Retina (tissue), 1 donor: ENCODE data around the gene SGPL1.

Experiments used
- DNase-seq: peaks from one replicate; pipeline ENCODE4 v3.0.0-alpha.2; 2016

The SGPL1 gene

DNA sequence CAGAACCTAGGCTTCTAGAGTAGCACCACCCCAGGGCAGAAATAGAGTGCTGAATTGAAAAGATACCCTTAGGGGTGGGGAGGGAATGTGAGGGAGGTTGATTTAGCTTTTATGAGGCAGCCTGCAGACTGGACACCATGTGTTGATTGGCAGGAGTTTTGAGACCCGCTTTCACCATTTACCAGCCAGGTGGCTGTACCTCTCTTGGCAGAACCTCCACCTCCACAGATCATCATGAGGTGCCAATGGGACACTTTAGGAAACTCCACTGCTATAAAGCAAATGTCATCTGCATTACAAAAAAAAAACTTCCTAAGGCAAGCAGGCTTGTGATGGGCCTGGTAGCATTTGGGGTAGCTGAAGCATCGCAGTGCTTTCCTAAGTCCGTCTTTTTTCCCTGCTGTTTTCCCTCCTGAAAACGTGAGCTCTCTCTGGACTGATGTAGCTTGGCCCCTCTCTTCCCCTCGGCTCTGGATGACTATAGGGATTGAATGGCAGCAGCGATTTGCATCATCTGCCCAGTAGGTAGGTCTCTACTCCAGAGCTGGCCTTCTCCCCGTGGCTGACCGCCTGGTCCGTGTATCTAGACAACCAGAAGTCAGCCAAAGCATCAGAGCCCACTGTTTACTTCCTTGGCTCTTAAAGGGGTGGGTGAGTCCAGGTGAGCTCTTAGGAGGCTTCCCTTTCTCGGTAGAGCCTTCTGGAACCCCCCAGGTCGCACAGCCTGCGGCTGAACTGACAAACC is 71.3 kb downstream of the SGPL1 start:
- no peak for DNase-seq

DNA sequence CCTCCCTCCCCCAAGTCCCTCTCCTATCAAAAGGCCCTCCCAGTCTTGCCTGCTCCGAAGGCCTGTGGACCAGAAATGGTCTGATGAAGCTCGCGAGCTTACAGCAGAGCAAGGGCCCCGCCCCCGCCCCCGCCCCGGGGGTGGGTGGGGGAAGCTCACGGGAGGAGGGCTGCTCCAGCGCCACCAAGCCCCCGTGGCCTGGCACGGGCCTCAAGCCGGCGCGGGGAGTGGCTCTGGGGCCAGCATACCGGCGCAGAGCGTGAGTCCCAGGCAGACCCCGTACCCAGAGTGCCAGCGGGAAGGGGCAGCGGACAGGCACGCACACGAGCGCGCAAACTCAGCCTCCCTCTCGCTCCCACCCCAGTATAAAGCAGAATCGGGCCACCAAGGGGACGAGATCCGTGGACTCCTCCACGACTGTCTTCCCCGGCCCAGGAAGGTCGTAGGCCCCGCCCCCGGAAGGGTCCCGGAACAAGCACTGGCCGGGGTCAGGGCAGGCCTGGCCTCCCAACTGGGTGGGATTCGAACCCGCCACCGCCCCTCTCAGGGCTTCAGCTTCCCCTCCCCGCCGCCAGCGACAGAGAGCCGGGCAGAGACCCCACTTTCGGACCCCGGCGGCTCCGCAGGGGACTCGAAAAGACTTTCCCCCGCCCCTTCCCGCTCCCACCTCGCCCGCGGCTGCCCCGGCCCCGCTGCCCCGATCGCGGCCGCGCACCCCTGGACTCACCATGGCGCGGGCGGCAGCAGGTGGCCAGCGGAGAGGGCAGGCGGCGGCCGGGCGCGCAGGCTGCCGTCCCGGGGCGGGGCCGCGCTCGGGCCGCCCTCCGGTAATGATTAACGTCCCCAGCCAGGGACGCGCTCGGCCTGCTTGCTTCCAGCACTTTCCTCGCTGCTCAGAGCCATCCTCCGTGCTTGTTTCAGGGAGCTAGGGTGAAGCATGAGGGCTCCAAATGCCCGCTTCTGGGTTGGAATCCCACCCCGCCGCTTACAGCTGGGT is 72.4 kb downstream of the SGPL1 start, which contains the start of gene PCBD1:
PCBD1 (minus strand) TSS at position 762 of the 997 bp plus-strand sequence; CDS start at position 730, 32 bp downstream.
- peak; percentile 92 for DNase-seq

DNA sequence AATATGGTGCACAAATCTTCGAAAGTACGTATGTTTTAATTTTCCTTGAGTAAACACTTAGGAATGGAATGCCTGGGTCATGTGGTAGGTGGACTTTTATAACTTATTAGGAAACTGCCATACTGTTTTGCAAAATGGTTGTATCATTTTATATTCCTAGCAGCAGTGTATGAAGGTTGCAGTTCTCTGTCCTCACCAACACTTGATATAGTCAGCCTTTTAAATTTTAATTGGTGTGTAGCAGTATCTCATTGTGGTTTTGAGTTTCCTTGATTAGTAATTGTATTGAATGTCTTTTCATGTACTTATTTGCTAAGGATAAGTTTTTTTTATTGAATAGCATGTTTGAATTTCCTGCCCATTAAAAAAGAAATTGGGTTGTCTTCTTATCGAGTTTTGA is 73.5 kb downstream of the SGPL1 start:
- DNase-seq = no peak

DNA sequence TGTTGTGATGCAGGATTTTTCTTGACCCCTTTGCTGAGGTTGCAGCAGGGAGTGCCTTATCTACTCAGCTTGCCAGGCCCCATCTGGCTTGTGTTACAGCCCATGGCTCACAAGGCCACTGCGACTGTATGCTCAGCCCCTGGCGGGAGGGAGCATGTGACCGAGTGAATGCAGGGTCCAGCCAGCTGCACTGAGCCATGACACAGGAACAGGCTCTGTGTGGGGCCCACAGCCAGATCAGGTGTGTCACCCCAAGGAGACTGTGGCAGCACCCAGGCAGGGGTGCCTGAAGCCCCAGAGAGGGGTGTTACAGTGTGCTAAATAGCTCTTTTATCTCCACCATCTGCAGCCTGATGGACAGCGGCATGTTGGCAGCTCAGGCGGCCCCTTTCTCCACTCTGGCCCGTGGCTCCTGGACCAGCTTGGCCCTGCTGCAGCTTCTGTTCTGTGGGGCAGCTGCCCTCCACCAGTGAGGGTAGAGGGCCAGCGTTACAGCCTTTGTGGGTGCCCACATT is 75.2 kb downstream of the SGPL1 start:
- peak; percentile 63 for DNase-seq

DNA sequence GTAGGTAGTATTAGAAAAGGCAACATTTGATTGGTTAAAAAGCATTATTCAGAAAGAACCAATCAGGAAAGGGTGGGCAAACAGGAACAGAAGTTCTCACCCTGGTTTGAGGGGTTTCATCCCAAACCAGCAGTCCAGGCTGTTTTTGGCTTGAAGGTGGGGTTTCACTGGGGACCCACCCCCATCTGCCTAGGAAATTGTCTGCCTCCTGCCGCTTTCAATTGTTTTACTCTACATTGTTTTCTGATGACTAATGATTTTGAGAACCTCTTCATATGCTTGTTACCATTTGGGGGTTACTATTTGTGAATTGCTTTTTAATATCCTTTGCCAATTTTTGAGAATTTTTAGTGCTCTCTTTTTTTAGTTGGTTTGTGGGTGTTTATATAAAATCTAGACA is 75.9 kb downstream of the SGPL1 start:
- DNase-seq = no peak

DNA sequence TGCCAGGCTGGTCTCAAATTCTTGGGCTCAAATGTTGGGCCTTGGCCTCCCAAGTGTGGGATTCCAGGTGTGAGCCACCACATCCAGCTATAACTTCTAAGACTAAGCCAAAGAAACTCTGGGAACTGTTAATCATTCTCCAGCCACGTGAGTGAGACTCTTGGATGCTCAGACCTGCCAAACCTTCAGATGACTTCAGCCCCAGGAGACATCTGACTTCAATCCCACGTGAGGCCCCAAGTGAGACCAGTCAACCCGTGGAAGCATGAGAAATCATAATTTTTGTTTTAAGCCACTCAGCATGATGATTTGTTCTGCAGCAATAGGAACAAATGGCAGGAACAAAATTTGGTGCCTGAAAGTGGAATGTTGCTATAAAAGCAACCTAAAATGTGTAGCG is 76.9 kb downstream of the SGPL1 start:
- no peak for DNase-seq

DNA sequence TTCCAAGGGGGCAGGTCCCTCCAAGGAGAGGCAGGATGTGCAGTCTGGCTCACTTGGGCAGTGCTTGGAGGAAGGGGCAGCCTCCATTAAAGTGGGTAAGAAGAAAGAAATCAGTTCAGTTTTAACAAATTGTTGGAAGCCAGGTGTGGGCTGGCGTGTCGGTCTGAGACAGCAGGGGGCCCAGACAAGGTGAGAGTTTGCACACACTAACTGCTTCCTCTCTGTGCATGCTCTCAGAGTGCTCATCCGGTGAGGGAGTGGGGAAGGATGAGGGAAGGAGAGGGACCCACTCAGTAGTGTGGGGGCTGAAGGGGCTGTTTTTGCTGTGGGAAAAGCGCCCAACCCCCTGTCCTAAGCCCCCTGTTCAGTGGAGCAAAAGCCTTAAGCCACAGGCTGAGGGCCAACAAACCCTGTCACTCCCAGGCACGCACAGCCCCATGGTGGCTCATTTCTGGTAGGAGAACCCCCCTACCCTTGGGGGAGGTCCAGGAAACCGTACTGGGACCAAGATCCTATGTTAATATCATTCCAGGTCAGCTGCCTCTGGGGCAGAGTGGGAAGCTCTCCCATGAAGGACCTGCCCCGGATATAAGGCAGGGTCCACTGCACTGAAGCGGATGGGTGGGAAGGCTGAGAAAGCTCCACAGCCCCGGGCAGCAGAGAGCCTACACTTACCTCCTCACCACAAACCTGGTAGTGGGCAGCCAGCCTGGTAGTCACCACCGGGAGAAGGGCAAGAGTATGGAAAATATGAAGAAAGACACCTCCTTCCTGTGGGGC is 77.7 kb downstream of the SGPL1 start:
- DNase-seq = no peak

DNA sequence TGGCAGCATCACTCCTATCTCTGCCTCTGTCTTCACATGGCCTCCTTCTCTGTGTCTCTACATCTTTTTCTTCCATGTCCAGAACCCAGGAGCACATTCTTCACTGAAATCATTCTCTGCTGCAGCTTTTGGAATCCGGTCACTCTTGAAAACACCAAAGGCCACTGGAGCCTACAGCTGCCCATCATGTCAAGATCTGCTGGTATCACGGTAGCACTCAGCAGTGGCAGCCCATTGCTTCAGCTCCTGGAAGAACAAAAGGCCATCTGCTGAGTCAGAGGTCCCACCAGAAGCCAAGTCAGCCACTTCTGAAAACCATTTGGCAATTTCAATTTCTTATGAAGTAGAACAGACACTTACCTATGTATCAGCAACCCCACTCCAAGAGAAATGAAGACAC is 78.7 kb downstream of the SGPL1 start:
- DNase-seq = no peak

DNA sequence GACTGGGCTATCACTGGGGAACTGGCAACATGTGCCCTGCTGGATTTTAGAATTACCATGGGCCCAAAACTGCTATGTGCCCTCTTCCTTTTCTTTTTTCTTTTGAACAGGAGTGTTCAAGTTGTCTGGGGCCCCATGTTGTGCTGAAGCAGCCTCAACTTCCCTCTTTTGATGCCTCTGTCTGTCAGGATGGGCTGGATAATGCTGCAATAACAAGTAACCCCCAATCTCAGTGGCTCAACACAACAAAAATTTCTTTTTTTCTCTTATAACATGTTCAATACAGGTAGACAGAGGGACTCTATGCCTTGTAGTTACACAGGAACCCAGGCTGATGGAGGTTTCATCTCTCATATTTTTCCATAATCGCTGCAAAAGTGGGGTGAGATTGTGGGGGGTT is 80.8 kb downstream of the SGPL1 start:
- DNase-seq = no peak

DNA sequence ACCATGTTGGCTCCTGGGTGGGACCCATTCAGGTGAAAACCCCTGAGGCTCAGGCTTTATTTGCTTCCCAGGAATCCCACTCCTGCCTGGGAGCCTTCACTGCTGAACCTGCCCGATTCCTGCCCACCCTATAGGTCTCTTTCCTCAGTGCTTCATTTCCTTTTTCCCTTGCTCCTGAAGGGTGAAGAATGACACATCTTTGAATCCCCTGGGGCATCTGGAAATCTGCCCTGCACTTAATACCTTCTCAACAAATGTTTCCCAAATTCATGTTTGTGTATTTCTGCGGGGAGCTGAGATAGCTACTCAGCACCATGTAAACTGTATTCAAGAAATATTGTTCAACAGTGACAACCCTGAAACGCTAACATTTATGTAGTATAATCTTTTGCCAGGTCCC is 82.9 kb downstream of the SGPL1 start:
- no peak for DNase-seq

DNA sequence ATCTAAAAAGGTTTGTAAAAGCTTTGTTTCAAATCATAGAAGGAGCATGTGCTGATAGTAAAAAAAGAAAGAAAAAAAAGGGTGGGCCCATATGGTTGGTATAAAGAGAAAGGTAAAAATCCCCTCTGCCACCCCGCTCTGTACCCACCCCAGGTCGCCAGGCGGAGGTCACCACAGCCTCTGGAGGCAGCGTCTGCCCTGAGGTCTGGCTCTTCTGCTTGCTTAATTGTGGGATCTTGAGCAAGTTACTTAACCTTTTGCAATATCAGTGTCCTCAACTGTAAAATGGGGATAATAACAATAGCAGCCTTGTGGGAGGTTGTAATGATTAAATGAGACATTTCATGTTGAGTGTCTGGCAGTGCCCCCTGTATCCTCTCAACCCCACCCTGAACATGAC is 83.3 kb downstream of the SGPL1 start:
- no peak for DNase-seq

DNA sequence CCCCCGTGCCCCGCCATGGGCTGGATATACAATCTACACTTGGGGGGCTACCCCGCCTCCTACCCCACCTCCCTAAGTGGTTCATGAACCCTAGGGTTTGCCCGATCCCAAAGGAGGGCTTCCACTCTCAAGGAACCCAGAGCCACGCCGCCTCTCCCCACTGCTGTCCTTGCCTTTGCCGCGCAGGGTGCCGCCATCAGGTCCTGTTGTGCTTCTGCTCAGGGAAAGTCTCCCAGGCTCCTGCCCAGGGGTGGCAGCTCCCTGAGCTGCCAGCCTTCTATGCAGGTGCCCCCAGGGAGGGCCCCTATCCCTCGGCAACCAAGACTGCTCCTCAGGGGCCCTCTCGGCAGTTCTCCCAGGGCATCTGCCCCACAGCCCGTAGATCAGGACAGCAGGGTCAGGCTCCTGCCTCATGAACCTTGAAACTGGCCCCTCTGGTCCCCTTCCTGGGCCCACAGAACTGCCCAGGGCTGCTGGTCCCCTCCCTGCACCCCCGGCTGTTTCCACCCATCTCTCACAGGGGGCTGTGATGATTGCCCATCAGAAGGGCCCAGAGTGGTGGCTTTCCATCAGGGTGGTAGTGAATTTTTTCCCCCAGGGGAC is 85.6 kb downstream of the SGPL1 start:
- DNase-seq = no peak

DNA sequence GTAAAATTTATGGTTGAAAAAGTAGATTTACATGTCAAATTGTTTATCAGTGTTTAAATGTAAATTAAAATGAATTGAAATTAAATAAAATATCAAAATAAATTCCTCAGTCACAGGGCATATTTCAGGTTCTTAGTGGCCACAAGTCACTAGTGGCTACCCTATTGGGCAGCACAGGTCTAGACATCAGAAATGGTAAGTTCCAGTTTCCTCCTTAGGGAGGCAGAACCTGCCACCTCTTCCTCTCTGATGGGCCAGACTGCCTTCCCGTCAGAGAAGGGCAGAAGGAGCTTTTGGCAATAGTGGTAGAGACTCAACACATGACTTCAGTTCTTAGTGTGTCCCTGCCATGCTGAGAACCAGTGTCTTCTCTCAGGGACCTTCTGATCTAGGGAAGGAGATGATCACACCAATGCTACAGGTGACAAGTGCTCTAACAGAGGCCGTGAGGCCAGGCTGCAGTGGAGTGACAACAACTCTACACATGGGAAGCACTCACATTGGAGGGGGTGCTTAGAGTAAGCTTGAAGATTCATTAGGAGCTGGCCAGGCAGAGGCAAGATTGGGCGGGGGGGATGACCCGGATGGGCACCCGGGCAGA is 87.0 kb downstream of the SGPL1 start:
- no peak for DNase-seq

DNA sequence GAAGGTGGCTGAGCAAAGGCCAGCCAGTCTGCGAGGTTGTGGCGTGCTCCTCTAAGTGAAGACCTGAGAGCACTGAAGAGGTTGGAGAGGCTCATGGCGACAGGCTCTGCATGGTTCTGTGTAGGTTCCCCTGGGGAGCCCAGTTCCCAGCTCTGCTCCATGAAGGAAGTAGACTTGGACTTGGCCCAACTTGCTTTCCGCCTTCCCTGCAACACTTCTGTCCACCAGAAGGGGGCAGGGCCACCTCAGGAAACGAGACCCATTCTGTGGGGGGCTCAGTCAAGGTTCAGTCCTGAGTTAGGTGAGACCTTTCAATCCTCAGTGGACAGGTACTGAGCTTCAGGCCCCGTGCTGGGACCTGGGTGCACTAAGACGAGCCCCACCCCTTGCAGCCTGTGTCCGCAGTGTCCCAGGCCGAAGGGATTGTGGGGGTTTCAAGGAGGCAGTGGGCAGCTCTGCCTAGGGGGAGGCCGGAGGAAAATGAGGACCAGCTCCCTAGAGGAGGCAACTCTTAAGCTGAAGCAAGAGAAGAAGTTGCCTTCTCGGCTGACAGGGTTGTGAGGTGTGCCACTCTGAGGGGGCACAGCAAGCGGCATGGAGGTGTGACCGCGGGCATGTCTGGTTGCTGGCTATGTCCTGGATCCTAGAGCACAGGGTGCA is 87.6 kb downstream of the SGPL1 start:
- peak; percentile 72 for DNase-seq

DNA sequence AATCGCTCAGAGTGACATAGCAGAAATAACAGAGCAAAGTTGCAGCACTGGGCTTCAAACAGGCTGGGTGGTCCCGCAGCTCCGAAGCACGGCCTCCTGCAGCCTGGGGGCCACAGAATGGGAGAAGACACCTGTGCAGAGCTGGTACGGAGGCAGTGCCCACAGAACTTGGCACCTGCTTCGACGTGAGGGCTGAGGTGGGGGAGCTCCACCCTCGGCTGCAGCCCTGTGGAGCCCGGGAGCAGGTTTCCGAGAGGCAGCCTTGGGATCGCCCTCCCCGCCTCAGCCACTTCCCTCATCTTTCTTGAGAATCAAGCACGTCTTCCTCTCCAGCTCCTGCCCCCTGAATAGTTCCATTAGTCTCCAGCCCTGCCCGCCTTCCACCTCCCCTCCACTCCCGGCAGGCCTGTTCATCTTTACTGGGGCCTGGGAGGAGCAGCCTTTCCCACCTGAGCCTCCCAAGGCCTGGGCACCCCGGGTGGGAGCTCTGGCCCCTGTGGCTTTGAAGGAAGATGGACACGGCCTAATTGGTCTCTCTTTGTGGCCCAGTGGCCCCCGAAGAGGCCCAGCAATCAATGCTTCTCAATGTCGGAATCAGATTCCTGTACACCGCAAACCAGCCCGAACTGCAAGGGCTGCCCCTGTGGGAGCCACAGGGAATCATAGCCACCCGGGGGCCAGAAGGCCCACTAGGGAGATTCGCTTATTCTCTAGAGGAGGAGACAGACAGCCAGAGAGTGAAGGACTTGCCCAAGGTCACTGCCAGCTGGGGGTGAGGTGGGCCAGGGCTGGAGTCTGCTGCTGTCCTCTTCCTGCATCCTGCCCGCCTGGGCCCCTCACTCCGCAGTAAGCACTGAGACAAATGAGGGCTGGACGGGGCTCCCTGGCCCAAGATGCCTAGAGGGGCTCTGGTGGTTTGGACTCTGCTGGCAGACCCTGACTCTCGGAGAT is 89.6 kb downstream of the SGPL1 start:
- DNase-seq = no peak

DNA sequence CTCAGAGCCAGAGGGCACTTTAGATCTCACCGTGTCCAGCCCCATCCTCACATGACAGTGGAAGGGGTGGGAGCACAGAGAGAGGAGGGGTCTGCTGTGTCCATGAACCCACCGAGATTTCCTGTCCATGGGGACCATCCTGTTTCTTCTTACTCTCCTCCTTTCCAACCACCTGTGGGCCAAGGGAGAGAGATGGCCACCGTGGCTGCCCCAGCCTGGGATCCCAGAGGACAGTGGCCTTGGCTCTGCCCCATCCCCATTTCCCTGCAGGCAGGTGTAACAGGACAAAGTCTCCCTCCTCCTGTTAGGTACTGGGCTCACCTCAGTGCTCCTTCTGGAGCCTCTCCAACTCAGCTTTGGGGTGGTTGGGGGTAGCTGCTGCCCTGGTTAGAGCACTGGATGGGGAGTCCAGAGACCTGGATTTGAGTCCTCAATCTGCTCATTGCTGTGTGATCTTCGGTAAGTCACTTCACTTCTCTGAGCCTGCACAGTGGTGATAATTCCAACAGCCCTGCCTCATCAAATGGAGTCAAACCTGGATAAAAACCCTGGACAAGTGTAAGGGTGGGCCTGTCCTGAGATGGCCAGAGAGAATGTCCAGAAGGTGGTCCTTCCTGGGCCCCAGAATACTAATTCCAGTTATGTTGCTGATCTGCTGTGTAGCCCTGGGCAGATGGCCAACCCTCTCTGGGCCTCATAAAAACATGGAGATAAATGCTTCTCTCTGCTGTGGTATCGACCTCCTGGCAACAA is 90.5 kb downstream of the SGPL1 start:
- DNase-seq = no peak

DNA sequence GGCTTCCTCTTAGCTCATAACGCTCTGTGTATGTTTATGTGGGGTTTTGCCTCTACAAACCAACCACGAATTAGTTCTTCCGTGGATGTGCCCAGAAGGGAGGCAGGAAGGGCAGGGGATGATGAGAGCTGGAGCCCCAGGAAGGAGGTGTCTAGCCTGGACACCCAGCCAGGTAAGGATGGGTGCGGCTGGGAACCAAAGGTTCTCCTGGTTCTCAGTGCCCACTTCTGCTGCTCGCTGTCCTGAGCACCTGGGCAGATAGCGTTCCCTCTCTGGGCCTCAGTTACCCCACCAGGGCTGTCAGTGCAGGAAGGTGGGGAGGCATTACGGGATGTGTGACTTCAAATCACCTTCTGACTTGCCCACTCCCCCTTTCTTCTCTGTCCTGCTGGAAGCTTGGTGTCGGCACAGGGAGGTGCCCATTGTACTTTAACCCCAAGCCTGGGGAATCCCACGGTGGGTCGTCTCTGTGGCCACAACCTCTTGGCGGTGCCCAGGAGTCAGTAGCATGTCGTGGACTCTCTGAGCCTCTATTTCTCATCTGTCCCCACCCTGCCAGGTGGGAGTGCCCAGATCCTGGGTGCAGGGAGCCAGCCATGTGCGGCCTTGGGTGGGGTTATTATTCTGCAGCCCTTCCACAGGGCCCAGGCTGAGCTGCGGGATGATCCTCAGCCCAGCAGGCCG is 91.3 kb downstream of the SGPL1 start:
- no peak for DNase-seq

DNA sequence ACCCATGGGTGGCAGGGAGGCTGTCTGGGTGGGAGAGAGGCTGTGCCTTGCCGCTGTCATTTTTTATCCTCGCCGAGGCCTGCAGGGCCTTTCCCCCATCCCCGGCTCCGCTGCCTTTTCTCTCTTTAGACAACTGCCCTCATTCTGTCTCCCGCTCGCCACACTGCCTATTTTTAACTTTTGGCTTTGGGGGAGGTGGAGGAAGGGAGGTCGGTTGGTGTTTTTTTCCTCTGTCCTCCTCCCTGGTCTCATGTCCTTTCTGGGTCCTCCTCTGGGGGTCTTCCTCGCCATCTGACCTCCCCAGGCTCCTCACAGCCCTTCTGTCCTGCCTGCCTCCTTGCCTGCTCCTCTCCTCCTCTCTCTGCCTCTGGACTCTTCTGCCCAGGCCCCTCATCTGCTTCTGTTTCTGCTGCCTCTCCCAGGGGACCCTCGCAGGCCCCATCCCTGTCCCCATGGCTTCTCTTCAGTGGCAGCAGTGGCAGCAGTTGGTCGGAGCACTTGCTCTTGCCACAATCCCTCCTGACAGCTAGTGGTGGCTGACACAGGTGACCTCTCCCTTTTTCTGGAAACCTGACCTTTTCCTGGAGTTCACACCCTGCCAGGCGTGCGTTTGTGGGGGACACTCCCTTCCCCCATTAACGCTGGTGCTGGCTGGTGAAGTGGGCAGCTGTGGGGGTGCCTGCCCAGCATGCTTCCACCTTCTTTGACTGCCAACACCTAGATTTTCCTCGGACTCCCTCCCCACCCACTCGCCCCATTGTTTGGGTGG is 92.1 kb downstream of the SGPL1 start:
- DNase-seq = no peak
